Activated gamma-delta T cell treated with Interleukin-2 at 50 U/mL for 16 hours (primary cell): Measurements from ENCODE around the gene DAP3.
"Not testable (repeated sequence)": the region's sequence is repeated elsewhere in the genome, so short reads cannot be mapped to it uniquely, and the experiment has no call there.

Experiments used
- DNase-seq: peaks from one replicate; pipeline ENCODE4 v3.0.0-alpha.2; 2020

Gene DAP3

DNA sequence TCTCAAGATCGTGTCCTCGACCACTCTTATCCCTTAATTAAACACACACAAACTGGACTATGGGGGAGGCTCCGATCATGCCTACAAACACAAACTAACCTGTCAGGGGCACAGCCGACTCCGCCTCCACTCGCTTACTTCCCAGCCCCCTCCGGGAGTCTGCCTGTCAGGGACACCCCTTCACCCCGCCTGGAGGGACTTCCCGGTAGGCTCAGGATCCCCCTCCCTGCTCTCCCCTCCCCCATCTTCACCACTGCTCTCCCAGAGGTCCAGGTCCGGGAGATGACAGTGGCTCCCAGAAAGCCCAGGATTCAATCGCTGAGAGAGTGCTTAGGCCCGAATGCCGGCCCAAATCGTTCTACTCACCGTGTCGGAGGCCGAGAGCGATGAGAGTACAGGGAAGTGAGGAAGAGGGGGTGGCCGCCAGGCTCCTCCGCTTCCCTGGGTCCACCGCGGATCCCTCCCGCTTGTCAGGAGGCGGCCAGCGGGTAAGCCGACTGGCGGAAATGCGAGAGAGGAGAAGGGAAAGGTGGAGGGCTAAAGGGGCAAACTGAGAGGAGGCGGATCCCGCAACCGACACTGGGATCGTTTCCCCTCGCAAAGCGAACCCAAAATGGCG, 1.1 kb upstream of the DAP3 start:
- not testable (repeated sequence) for DNase-seq

DNA sequence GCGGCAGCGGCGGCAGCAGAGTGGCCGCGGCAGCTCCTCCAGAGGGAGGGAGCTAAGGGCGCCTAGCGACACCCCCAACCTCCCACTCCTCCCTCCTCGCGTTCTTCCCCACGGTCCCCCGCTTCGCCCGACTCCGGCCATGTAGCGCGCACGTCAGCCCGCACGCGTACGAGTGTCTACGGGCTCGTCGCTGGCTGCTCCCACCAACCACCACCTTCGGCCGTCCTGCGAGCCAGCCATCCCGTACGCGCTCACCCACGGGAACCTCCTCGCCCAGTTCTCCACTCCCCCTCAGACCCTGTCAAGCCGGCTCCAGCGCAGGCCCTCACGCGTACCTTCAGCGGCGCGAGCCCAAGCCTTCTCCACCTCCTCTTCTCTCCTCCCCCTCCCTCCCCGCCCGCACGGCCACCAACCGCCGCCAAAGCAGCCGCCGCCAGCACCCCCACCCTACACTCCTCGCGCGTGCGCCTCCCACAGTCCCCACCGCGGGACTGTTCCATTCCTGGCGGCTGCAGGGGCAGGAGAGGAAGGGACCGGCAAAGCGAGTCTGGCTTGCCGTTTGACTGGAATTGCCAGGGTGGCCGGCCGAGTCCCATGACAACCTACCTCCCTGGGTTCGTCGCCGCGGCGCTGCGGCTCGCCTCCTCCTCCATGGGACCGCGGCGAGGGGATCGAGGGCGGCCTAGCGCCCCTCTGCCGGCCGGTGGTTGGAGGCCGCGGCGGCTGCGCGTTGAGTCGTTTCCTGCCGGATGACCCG, 389 bp upstream of the DAP3 start, which contains the start of gene YY1AP1:
YY1AP1 (minus strand) TSS at position 451 of the 757 bp plus-strand sequence. CDS start 8,338 bp downstream, outside the sequence.
- DNase-seq, result peak; percentile 90

DNA sequence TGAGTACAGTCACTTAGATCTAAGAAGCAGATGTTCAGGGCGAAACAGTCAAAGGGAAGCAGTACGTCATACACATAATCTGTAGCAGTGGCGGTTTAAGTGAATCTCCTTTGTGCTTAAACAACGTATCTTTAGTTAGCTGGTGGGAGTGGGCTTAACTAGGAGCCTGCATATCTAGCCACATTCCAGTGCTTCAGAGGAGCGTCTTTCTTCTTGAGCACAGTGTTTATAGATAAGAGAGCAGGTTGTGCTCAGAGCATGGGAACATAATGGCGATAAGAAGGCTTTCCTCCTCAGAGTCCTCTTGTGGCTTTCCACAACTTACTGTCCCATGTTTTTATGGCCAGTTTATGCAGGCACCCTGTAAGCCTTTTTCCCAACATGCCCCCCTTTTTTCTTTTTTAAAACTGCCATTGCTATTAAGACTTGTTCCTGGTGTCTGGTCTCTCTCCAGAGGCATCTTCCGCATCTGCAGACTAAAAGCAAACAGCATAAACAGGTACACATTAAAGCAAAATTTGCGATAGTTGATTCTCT, 3.2 kb downstream of the DAP3 start:
- DNase-seq, result no peak

DNA sequence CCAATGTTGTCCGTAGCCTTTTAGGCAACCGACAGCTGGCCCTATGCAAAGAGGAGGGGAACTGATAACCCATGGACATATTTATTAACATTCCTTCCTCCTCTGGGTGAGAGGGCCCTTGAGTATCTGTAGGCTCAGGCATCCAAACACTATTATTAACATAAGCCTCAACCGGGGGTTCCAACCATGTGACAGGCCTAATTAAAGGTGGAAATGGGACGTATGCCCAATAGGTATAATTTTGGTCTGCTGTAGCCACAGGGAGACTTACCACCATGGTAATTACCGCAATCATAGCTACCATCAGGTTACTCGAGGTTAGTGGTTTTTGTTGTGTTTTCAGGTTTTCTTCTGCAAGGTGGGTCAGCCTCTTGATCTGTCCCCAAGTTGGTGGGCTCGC, 5.3 kb downstream of the DAP3 start:
- DNase-seq, result no peak

DNA sequence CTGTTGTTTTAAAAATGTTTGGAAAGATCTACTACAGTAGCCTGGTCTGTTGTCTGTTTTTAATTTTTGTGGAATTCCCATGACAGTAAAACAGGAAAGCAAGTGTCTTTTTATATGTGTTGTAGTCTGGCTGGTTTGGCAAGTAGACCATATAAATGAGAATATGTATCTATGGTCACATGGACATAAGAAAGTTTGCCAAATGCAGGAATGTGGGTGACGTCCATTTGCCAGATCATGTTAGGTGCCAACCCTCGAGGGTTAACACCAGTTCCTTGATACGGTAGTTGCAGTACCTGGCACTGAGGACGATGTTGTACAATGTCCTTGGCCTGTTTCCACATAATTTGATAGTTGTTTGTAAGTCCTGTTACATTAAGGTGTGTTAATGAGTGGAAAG, 6.2 kb downstream of the DAP3 start:
- DNase-seq, result no peak

DNA sequence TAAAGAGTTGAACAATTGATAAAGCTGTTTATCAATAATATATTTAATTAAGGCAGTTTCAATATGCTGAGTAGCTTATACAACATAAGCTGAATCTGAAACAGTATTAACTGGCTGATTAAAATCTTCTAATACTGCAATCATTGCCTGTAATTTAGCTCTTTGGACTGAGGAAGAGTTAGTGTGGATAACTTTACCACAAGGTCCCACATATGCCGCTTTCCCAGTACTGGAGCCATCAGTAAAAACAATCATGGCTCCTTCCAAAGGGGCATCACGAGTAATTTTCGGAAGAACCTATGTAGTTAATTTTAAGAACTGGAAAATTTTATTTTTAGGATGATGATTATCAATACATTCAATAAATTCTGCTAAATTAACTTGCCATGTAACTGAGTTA, 6.7 kb downstream of the DAP3 start:
- DNase-seq, result no peak

DNA sequence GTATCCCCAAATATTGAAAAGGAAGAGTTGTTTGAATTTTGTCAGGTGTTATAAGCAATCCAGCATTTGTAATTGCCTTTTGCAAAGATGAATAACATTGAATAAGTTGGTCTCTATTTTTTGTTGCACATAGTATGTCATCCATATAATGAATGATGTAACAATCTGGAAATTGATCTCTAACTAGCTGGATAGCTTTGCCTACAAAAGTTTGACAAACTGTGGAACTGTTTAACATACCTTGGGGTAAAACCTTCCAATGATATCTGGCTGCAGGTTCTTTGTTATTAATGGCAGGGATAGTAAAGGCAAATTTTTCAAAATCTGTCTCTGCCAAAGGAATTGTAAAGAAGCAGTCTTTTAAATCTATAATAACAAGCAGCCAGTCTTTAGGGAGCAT, 7.6 kb downstream of the DAP3 start:
- no peak for DNase-seq

DNA sequence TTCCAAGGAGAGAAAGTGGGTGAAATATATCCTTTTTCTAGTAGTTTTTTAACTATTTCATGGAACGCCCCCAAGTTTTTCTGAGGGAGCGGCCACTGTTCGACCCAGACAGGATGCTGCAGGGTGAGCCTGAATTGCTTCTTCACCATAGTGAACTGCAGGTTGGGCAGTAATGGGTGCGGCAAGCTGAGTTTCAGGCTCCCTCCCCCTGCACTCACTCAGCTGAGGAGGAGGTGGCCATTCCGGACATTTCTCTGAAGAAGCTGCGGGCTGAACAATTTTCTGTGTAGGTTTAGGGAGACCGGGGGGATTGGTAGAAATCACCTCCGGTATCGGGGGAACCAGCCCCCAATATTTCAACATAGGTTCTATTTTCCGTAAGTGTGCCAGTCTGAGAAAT, 8.2 kb downstream of the DAP3 start:
- no peak for DNase-seq

DNA sequence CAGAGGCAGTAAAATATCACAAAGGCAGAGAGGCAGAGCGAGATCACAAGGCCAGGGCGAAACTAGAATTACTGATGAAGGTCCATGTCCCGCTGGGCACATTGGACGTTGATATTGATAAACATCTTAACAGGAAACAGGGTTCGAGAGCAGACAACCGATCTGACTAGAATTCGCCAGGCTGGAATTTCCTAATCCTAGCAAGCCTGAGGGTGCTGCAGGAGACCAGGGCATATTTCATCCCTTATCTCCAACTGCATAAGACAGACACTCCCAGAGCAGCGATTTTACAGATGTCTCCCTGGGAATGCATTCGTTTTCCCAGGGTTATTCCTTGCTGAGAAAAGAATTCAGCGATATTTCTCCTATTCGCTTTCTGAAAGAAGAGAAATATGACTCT, 8.7 kb downstream of the DAP3 start:
- not testable (repeated sequence) for DNase-seq

DNA sequence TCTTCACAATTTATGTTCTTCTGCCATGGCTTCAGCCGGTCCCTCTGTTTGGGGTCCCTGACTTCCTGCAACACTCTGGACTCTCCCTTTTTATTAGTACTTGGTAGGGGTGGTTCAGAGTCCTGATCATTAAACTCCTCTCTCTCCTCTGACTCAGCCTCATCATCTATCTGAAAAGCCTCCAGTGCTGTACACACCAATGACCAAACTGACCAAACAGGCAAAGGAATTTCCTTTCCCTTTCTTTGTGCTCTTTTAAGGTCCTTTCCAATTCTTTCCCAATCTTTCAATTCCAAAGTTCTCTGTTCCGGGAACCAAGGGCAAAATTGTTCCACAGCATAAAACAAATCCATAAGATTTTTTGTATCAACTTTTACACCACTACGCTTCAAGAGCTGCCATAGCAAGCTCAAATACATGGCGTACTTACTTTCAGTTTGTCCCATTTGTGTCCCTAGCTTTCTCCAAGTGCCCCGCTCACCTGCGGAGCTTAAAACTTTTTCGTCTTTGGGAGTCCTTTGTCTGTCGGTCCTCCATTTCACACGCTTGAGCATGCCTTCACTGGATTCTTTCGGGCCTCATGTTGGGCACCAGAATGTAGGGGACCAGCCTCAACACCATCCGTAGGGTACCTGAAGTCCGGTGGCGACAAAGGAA, 9.6 kb downstream of the DAP3 start:
- DNase-seq, result no peak

DNA sequence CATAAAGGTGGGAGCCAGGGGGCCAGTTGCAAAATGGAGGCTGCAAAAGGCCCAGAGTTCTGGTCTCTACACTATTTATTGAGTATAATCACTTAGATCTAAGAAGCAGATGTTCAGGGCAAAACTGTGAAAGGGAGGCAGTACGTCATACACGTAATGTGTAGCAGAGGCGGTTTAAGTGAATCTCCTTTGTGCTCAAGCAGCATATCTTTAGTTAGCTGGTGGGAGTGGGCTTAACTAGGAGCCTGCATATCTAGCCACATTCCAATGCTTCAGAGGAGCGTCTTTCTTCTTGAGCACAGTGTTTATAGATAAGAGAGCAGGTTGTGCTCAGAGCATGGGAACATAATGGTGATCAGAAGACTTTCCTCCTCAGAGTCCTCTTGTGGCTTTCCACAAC, 10.2 kb downstream of the DAP3 start:
- DNase-seq, result not testable (repeated sequence)

DNA sequence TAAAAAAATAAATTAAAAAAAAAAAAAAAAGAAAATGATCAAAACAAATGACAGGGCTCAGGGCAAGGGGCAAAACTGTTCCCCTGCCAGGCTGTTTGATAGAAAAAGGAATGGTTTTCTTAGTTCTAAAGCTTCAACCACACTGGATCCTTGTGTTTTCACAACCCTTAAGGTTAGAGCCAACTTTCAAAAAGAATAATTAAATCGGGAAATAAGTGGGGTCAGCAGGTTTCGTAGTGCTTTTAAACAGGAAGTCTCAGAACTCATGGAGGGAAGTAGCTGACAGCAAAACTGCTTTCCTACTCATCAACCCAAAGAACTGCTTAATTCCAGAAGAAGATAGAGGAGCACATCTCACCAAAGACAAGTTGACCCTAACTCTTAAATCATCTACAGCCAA, 12.8 kb downstream of the DAP3 start:
- DNase-seq, result not testable (repeated sequence)

DNA sequence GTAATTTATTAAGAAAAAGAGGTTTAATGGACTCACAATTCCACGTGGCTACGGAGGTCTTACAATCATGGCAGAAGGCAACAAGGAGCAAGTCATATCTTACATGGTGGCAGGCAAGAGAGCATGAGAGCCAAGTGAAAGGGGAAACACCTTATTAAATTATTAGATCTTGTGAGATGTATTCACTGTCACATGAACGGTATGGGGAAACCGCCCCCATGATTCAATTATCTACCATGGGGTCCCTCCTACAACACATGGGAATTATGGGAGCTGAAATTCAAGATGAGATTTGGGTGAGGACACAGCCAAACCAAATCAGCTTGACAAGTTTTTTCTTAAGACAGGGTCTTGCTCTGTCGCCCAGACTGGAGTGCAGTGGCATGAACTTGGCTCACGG, 14.3 kb downstream of the DAP3 start:
- no peak for DNase-seq

DNA sequence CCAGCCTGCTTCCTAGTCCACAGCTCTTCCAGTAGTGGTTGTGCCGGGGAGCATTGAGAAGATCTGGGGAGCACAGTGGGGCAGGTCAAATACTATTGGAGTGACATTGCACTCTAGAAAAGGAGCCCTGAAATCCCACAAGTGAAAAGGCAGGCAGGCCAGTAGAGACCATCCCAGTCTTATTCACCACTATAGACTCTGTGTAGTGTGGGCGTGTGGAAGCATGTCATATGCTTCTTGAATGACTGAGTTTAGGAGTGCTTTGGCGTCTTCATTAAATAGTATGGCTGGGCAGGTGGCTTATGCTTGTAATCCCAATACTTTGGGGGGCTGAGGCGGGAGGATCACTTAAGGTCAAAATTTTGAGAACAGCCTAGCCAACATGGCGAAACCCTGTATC, 15.5 kb downstream of the DAP3 start:
- not testable (repeated sequence) for DNase-seq

DNA sequence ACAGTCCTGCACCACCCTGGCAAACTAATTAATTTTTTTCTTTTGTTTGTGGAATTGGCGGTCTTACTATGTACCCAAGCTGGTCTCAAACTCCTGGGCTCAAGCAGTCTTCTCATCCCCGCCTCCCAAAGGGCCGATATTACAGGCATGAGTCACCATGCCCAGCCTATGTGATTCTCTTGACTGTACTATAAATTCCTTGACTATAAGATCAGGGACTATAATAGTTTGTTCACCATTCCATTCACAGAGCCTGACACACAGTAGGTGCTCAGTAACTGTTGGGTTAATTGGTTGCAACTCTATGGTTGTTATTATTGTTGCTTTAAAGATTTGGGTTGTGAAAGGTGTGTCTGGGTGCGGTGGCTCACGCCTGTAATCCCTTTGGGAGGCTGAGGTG, 17.2 kb downstream of the DAP3 start:
- no peak for DNase-seq

DNA sequence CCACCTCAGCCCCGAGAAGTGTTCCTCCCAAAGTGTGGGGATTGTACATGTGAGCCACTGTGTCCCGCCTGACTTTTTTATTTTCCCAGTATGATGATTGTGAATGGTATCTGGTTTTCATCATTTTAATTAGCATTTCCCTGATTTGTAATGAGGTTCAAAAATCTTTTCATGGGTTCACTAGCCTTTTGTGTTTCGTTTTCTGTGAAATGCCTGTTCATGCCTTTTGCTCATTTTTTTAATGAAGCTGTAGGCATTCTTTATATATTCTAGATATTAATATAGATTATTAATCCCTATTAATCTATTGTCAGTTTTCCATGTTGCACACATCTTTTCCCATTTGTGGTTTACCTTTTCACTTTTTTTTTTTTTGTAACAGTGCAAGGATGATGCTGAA, 20.5 kb downstream of the DAP3 start:
- DNase-seq, result no peak

DNA sequence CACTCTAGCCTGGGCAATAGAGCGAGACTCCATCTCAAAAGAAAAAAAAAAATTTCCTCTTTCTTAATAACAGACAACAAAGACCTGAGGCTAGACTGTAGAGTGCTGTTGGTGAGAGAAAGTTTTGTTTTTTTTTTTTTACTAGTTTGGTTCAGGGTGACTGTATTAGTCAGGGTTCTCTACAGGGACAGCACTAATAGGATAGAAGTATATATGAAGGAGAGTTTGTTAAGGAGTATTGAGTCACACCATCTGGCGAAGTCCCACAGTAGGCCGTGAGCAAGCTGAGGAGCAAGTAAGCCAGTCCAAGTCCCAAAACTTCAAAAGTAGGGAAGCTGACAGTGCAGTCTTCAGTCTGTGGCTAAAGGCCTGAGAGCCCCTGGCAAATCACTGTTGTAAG, 22.6 kb downstream of the DAP3 start:
- DNase-seq, result not testable (repeated sequence)

DNA sequence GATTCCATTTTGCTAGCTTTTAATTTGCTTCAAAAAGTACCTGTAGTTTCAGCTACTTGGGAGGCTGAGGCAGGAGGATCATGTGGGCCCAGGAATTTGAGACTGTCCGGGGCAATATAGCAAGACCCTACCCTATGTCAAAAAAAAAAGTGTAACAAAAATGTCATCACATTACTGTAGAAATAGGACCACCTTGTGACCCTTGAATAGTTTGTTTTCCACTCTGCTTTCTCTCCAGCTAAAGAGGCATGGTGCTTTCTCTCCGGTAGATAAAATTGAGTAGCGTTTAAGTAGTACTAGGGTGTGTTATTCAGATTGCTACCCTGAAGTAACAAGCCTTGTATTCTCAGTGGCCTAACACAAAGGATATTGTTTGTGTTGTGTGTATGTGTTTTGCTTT, 23.7 kb downstream of the DAP3 start:
- DNase-seq, result not testable (repeated sequence)

DNA sequence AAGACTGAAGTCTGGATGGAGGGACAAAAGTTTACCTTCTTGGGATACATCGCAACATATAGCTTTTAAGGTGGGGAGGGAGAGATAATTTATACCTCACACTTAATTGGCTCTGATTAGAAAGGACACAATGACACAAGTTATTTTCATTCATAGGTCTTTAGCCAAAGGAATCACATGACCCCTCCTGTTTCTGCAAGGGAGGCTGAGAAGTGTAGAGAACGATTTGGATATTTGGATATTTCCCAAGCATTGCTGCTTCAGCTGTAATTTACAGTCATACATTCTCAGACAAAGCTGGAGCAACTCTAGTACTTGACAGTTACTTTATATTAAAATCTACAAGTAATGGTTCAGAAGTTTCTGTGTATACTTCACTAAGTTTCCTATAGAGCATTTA, 24.2 kb downstream of the DAP3 start:
- no peak for DNase-seq

DNA sequence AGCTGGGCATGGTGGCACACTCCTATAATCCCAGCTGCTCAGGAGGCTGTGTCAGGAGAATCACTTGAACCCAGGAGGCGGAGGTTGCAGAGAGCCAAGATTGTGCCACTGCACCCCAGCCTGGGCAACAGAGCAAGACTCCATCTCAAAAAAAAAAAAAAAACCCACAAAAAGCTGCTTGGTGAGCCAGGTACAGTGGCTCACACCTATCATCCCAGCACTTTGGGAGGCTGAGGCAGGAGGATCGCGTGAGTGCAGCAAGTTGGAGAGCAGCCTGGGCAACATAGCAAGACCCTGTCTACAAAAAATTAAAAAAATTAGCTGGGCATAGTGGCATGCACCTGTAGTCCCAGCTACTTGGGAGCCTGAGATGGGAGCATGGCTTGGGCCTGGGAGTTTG, 26.2 kb downstream of the DAP3 start:
- not testable (repeated sequence) for DNase-seq

DNA sequence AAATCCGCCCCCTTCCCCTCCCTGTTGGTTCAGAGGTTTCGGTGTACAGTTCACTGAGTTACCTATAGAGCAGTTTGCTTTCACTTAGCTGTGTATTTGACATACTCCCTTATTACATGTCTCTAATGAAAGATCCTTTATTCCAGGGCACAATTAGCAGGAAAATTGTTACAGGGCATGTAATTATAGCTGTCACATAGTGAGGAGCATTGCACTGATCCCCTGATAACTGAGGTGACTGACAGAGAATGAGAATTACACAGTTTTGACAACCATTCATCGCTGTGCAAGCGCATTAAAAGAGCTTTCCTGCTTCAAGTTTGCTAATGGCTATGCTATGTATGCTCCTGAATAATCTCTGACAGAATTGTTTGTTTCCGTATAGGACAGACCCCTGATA, 26.9 kb downstream of the DAP3 start:
- no peak for DNase-seq

DNA sequence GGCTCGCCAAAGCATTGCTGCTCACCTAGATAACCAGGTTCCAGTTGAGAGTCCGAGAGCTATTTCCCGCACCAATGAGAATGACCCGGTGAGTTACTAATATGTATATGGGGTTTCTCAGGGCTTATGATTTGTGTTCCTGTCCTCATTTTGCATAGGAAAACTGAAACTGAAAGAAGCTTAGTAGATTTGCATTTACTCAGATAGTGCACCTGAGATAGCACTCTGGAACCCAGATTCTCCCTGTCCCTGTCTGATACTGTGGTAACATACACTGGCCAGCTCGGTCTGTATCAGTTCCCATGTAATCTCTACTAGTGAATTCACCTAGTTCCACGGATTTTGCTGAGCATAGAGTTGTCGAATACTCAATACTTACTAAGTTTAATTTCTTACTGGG, 28.1 kb downstream of the DAP3 start:
- no peak for DNase-seq

DNA sequence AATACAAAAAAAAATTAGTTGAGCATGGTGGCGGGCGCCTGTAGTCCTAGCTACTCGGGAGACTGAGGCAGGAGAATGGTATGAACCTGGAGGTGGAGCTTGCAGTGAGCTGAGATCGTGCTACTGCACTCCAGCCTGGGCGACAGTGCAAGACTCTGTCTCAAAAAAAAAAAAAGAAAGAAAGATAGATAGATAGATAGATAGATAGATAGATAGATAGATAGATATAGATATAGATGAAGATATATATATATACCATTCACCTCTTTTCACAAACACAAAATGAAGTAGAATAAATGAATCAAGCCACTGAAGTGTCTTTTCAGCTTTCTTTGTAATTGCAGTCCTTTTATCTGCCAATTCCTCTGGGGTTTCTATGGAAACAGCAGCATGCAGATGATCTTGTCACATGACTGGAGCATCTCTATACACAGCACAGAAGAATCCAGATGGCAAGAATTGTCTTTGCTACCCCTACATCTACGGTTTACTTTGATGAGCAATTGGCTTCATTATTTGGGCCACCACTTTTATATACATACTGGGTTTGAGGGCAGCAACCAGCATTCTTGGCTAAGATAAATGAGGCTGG, 29.7 kb downstream of the DAP3 start:
- DNase-seq, result not testable (repeated sequence)

DNA sequence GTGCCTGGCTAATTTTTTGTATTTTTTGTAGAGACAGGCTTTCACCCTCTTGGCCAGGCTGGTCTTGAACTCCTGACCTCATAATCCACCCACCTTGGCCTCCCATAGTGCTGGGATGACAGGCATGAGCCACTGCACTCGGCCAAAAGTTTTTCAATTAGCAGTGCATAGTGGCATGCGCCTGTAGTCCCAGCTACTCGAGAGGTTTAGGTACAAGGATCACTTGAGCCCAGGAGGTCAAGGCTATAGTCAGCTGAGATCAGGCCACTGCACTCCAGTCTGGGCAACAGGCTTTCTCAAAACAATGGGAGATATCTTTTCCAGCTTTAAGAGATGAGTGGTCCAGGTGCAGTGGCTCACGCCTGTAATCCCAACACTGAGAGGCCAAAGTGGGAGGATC, 30.8 kb downstream of the DAP3 start:
- DNase-seq, result no peak
